Kidney (tissue), 14 donors: ENCODE data around the gene RAD51B. TPM values are rescaled to one million over a fixed set of nuclear protein-coding genes. Genes with fewer than 3 reads are reported as not detected.
"Not testable (repeated sequence)": the region's sequence is repeated elsewhere in the genome, so short reads cannot be mapped to it uniquely, and the experiment has no call there.

ENCODE experiments used
- DNase-seq, 5 donors: peaks; one replicate each; pipeline ENCODE4 v3.0.0-alpha.2; 2013 to 2020
- FAIRE-seq: peaks from 2 replicates; lab custom pipeline; 2012; peaks lifted over from hg19 to GRCh38; lab: Jason Lieb, UNC
- H3K27ac ChIP-seq, 2 donors: one replicate each; pipeline ENCODE4 v1.7.0; 2013; ENCODE audit warnings: low read depth in 2 of 2, low read length in 2 of 2, inconsistent platforms in 1 of 2
- H3K27me3 ChIP-seq: one replicate; pipeline ENCODE4 v1.7.1; 2013; ENCODE audit warnings: low read length, inconsistent platforms; ENCODE audit not compliant: control insufficient read depth, insufficient read depth
- H3K36me3 ChIP-seq, 3 donors: one replicate each; pipeline versions ENCODE4 v1.7.0 to v1.7.1; 2013; ENCODE audit warnings: low read length in 3 of 3, control low read depth in 1 of 3, inconsistent platforms in 1 of 3; ENCODE audit not compliant: insufficient read depth in 3 of 3, control insufficient read depth in 2 of 3
- H3K4me1 ChIP-seq, 3 donors: one replicate each; pipeline versions ENCODE4 v1.7.0 to v1.7.1; 2013; ENCODE audit warnings: low read length in 3 of 3, inconsistent platforms in 1 of 3, low read depth in 1 of 3; ENCODE audit not compliant: control insufficient read depth in 2 of 3, insufficient read depth in 2 of 3
- H3K4me3 ChIP-seq, 3 donors: one replicate each; pipeline versions ENCODE4 v1.7.0 to v1.8.1; 2013; ENCODE audit warnings: low read length in 3 of 3, control low read depth in 1 of 3, inconsistent platforms in 1 of 3
- H3K9ac ChIP-seq, 3 donors: one replicate each; pipeline versions ENCODE4 v1.7.0 to v1.7.1; 2013; ENCODE audit warnings: low read length in 3 of 3, control low read depth in 1 of 3, inconsistent platforms in 1 of 3
- H3K9me3 ChIP-seq, 3 donors: one replicate each; pipeline versions ENCODE4 v1.7.0 to v1.7.1; 2013; ENCODE audit warnings: low read length in 3 of 3, control low read depth in 1 of 3, inconsistent platforms in 1 of 3; ENCODE audit not compliant: control insufficient read depth in 2 of 3, insufficient read depth in 1 of 3
- CTCF ChIP-seq: IDR thresholded peaks from 3 replicates; pipeline ENCODE4 v1.5.1; 2012; ENCODE audit warnings: mild to moderate bottlenecking, moderate library complexity, borderline replicate concordance; ENCODE audit not compliant: insufficient read depth; ENCODE audit errors: extremely low read depth
- intact Hi-C: fragments of 100-400 bp; cut with DNase I; formaldehyde crosslinking; loops from one replicate; pipeline ENCODE4 v1.11.1; 2022
- polyA plus RNA-seq: library from polyadenylated mRNA; stranded (reverse); fragments of 350-450 nt; fragmentation: Illumina TruSeq; extraction: RNeasy Lipid Tissue Mini Kit (QIAGEN cat#74804); gene quantifications from one replicate; pipeline ENCODE4 v1.2.3, GENCODE V29; 2014; ENCODE audit warnings: low read depth, low replicate concordance; ENCODE audit not compliant: insufficient read depth
- total RNA-seq: library from RNA; stranded (reverse); fragmentation: NEBNext Ultra II Directional; extraction: Animal tissue kit (Norgen Biotek cat#: 25700); gene quantifications from one replicate; pipeline ENCODE4 v1.2.1, GENCODE V29; 2021
- donor health status: control.
- donor health status: control.
- donor health status: control.
- donor health status: control.
- donor health status: control.
- donor health status: DM: yes; HTN: yes; CAD: no.
- donor health status: Normal renal cell carcinoma (clear cell type).

Gene RAD51B
- total and polyA plus RNA-seq, 2 donors from 2014 or later = 6.9 to 18.0 TPM

- H3K9ac ChIP-seq = no peak overlapping the region
- peak overlapping the region; percentile 32 to 61 for H3K27ac ChIP-seq
- intact Hi-C loops = no loop called here
- H3K36me3 ChIP-seq = no peaks in the 10 kb centered on the region
- no peak for DNase-seq
- peaks cover 0 to 7% (median 0%) of the 10 kb centered on the region in 3 donors for H3K9me3 ChIP-seq
- no peaks in the 10 kb centered on the region for H3K27me3 ChIP-seq
- H3K4me1 ChIP-seq = peaks cover under 1 to 4% (median 3%) of the 10 kb centered on the region in 3 donors
- FAIRE-seq = no peak
- H3K4me3 ChIP-seq = no peak overlapping the region
- TF ChIP-seq CTCF = no peak
Measured at GRCh38 chr14:68098834-68099233, 279.3 kb downstream of the RAD51B start.

GRCh38 chr14:68099495-68100045 is 280.0 kb downstream of the RAD51B start:
- Histone ChIP-seq H3K9ac (no peak overlapping the region), H3K9me3 (peaks cover 0 to 7% (median 0%) of the 10 kb centered on the region in 3 donors), H3K4me3 (no peak overlapping the region), H3K27ac (peak overlapping the region; percentile 32 to 61), H3K4me1 (peaks cover 2 to 4% (median 3%) of the 10 kb centered on the region in 3 donors), H3K36me3 (no peaks in the 10 kb centered on the region), H3K27me3 (no peaks in the 10 kb centered on the region)
- DNase-seq (peak in 3 of 5 donors; percentile 66 to 85 (median 82)), FAIRE-seq (no peak)
- intact Hi-C loops = no loop called here
- TF ChIP-seq CTCF = no peak

- H3K9ac ChIP-seq, FAIRE-seq, H3K4me3 ChIP-seq, H3K27me3 ChIP-seq, H3K36me3 ChIP-seq, H3K4me1 ChIP-seq, H3K9me3 ChIP-seq, intact Hi-C loops, DNase-seq, H3K27ac ChIP-seq: not testable (repeated sequence)
Measured at GRCh38 chr14:68101715-68102301, 282.2 kb downstream of the RAD51B start.

- FAIRE-seq = no peak
- H3K27ac ChIP-seq = no peak overlapping the region
Measured at GRCh38 chr14:68103853-68104252, 284.3 kb downstream of the RAD51B start.

More at GRCh38 chr14:68103853-68104252, 284.3 kb downstream of the RAD51B start:
- H3K9ac ChIP-seq = no peak overlapping the region
- no peaks in the 10 kb centered on the region for H3K27me3 ChIP-seq
- H3K4me3 ChIP-seq = no peak overlapping the region
- TF ChIP-seq CTCF = no peak
- no peaks in the 10 kb centered on the region for H3K36me3 ChIP-seq
- intact Hi-C loops = no loop called here
- peaks cover 0 to 3% (median 2%) of the 10 kb centered on the region in 3 donors for H3K4me1 ChIP-seq
- DNase-seq = no peak
- H3K9me3 ChIP-seq = peaks cover 0 to 7% (median 0%) of the 10 kb centered on the region in 3 donors
